Prostate gland (tissue), 2 donors: Measurements from ENCODE around the gene SNCG. TPM values are rescaled to one million over a fixed set of nuclear protein-coding genes. Genes with fewer than 3 reads are reported as not detected.
"Not testable (repeated sequence)": the region's sequence is repeated elsewhere in the genome, so short reads cannot be mapped to it uniquely, and the experiment has no call there.

Source experiments
- DNase-seq: peaks from one replicate; pipeline ENCODE4 v3.0.0-alpha.2; 2019; ENCODE audit warnings: low spot score
- H3K27ac ChIP-seq, 2 donors: fragments of 200-600 bp; sonication (generic); 2 replicates each; pipeline ENCODE4 v1.5.1; 2017 to 2019
- H3K27me3 ChIP-seq: fragments of 200-600 bp; sonication (generic); replicated peaks from 2 replicates; pipeline ENCODE4 v1.5.1; 2019; ENCODE audit not compliant: insufficient read depth
- H3K36me3 ChIP-seq, 2 donors: fragments of 200-600 bp; sonication (generic); 1 replicate in 1 of 2; 2 replicates in 1 of 2; pipeline versions ENCODE4 v1.5.1 to v1.8.1; 2017 to 2019
- H3K4me1 ChIP-seq: fragments of 200-600 bp; sonication (generic); replicated peaks from 2 replicates; pipeline ENCODE4 v1.5.1; 2019
- H3K4me3 ChIP-seq, 2 donors: fragments of 200-600 bp; sonication (generic); 2 replicates each; pipeline ENCODE4 v1.5.1; 2017 to 2019
- H3K9me3 ChIP-seq: fragments of 200-600 bp; sonication (generic); 2 replicates; pipeline ENCODE4 v1.5.1; 2017
- CTCF ChIP-seq, 4 experiments: fragments of 200-600 bp in 2 of 4; fragments of 450-650 bp in 2 of 4; sonication (generic) in 2 of 4; IDR thresholded peaks; 1 replicate in 3 of 4; 2 replicates in 1 of 4; pipeline ENCODE4 v1.5.1; 2016 to 2019; ENCODE audit warnings: antibody characterized with exemption in 4 of 4, mild to moderate bottlenecking in 2 of 4, moderate library complexity in 2 of 4
- POLR2A ChIP-seq: fragments of 450-650 bp; IDR thresholded peaks from one replicate; pipeline ENCODE4 v1.6.1; 2016; ENCODE audit warnings: antibody characterized with exemption, mild to moderate bottlenecking
- POLR2AphosphoS5 ChIP-seq: sonication (generic); formaldehyde crosslinking; IDR thresholded peaks from one replicate; pipeline ENCODE4 v1.6.1; 2017; ENCODE audit warnings: antibody characterized with exemption
- WGBS: methylation state at CpG from one replicate; pipeline ENCODE4 v1.1.5; 2018; 5-methylcytosine and 5-hydroxymethylcytosine counted together
- intact Hi-C: fragments of 100-400 bp; cut with DNase I; formaldehyde crosslinking; loops from one replicate; pipeline ENCODE4 v1.14.2; 2022
- total RNA-seq, 2 donors: library from RNA; depleted of rRNA; stranded (reverse); fragments of >200 nt; gene quantifications; one replicate each; pipeline ENCODE4 v1.1.0, GENCODE V29; 2016

Gene SNCG
- total RNA-seq, 2 donors from 2014 or later, result 38.5 to 46.6 TPM

- Histone ChIP-seq H3K27me3 (no peaks in the 10 kb centered on the region), H3K4me3 (no peak overlapping the region), H3K9me3 (no peaks in the 10 kb centered on the region), H3K4me1 (no peaks in the 10 kb centered on the region), H3K36me3 (no peaks in the 10 kb centered on the region), H3K27ac (no peak overlapping the region)
- intact Hi-C loops, result no loop called here
- 89% methylated on average over 3 of the region's 3 CpGs for WGBS
- no peak for TF ChIP-seq POLR2A
- no peak for TF ChIP-seq POLR2AphosphoS5
- no peak for TF ChIP-seq CTCF (IDR thresholded peaks at IDR 0.05)
- DNase-seq, result no peak
Measured at GRCh38 chr10:86944907-86945306, 13.5 kb upstream of the SNCG start.

GRCh38 chr10:86945361-86946212 lies 12.8 kb upstream of the SNCG start:
- Histone ChIP-seq H3K36me3 (no peaks in the 10 kb centered on the region), H3K9me3 (no peaks in the 10 kb centered on the region), H3K4me1 (no peaks in the 10 kb centered on the region), H3K4me3 (no peak overlapping the region), H3K27ac (no peak overlapping the region), H3K27me3 (no peaks in the 10 kb centered on the region)
- TF ChIP-seq POLR2AphosphoS5 (no peak), POLR2A (no peak), CTCF (IDR thresholded peaks at IDR 0.05) (no peak)
- no peak for DNase-seq
- intact Hi-C loops, result no loop called here
- WGBS, result 72% methylated on average over 17 of the region's 18 CpGs

GRCh38 chr10:86946213-86947155 lies 11.9 kb upstream of the SNCG start:
- no peak for DNase-seq
- Histone ChIP-seq H3K36me3 (no peaks in the 10 kb centered on the region), H3K9me3 (no peaks in the 10 kb centered on the region), H3K27ac (no peak overlapping the region), H3K4me1 (no peaks in the 10 kb centered on the region), H3K27me3 (no peaks in the 10 kb centered on the region), H3K4me3 (no peak overlapping the region)
- intact Hi-C loops, result no loop called here
- WGBS, result 83% methylated on average over 13 of the region's 13 CpGs
- no peak for TF ChIP-seq POLR2AphosphoS5
- no peak for TF ChIP-seq POLR2A
- no peak for TF ChIP-seq CTCF (IDR thresholded peaks at IDR 0.05)

GRCh38 chr10:86947806-86948205 lies 10.6 kb upstream of the SNCG start:
- H3K27ac ChIP-seq, H3K4me1 ChIP-seq, DNase-seq, H3K9me3 ChIP-seq, H3K4me3 ChIP-seq, H3K36me3 ChIP-seq, intact Hi-C loops, H3K27me3 ChIP-seq: not testable (repeated sequence)
- WGBS, result 94% methylated on average over 4 of the region's 4 CpGs

- Histone ChIP-seq H3K27ac (no peak overlapping the region), H3K36me3 (no peaks in the 10 kb centered on the region), H3K4me3 (no peak overlapping the region), H3K27me3 (no peaks in the 10 kb centered on the region), H3K4me1 (no peaks in the 10 kb centered on the region), H3K9me3 (no peaks in the 10 kb centered on the region)
- WGBS, result 65% methylated on average over 1 of the region's 1 CpG
- DNase-seq, result no peak
- TF ChIP-seq POLR2AphosphoS5 (no peak), POLR2A (no peak), CTCF (IDR thresholded peaks at IDR 0.05) (no peak)
- intact Hi-C loops, result no loop called here
Measured at GRCh38 chr10:86950349-86950748, 8.1 kb upstream of the SNCG start.
